Neural crest cell (in vitro differentiated cells): Measurements from ENCODE around the gene MROH7. TPM values are rescaled to one million over a fixed set of nuclear protein-coding genes. Genes with fewer than 3 reads are reported as not detected.

Source experiments
- DNase-seq: peaks from one replicate; pipeline ENCODE4 v3.0.0; 2021; ENCODE audit warnings: low read depth, mixed read lengths, low spot score
- H3K27ac Mint-ChIP-seq: one replicate; pipeline ENCODE4 v1.8.0; 2021; ENCODE audit warnings: mild to moderate bottlenecking, mixed read lengths; ENCODE audit not compliant: unreplicated experiment
- H3K27me3 Mint-ChIP-seq: 2 replicates; pipeline ENCODE4 v1.8.0; 2021; ENCODE audit warnings: low read depth, mild to moderate bottlenecking, mixed read lengths
- H3K36me3 Mint-ChIP-seq: 2 replicates; pipeline ENCODE4 v1.8.0; 2021; ENCODE audit warnings: low read depth, mild to moderate bottlenecking, mixed read lengths
- H3K4me1 Mint-ChIP-seq: 2 replicates; pipeline ENCODE4 v1.8.0; 2021; ENCODE audit warnings: mixed read lengths
- H3K4me3 Mint-ChIP-seq: one replicate; pipeline ENCODE4 v1.8.0; 2021; ENCODE audit warnings: mild to moderate bottlenecking, mixed read lengths
- H3K9me3 Mint-ChIP-seq: 2 replicates; pipeline ENCODE4 v1.8.0; 2021; ENCODE audit warnings: mixed read lengths
- CTCF ChIP-seq: fragments of 200-600 bp; sonication (generic); conservative IDR thresholded peaks from 2 replicates; pipeline ENCODE4 v1.5.0; 2021; ENCODE audit warnings: antibody characterized with exemption, mild to moderate bottlenecking
- total RNA-seq: library from RNA; stranded (reverse); gene quantifications from 2 replicates; pipeline ENCODE4 v1.2.1, GENCODE V29; 2021

MROH7 gene
- total RNA-seq, 1 donor from 2014 or later, result not detected

- no peaks in the 10 kb centered on the region for H3K4me1 Mint-ChIP-seq
- no peak for DNase-seq
- TF ChIP-seq CTCF, result no peak
- H3K4me3 Mint-ChIP-seq, result no peak overlapping the region
- H3K9me3 Mint-ChIP-seq, result no peaks in the 10 kb centered on the region
- no peak overlapping the region for H3K27ac Mint-ChIP-seq
- H3K27me3 Mint-ChIP-seq, result peaks cover 43% of the 10 kb centered on the region
- no peaks in the 10 kb centered on the region for H3K36me3 Mint-ChIP-seq
Observed at GRCh38 chr1:54701066-54701465, 59.5 kb downstream of the MROH7 start.

- H3K27ac Mint-ChIP-seq, result no peak overlapping the region
- H3K4me1 Mint-ChIP-seq, result no peaks in the 10 kb centered on the region
- no peaks in the 10 kb centered on the region for H3K36me3 Mint-ChIP-seq
- TF ChIP-seq CTCF, result no peak
- no peak for DNase-seq
- H3K9me3 Mint-ChIP-seq, result no peaks in the 10 kb centered on the region
- peaks cover 49% of the 10 kb centered on the region for H3K27me3 Mint-ChIP-seq
- no peak overlapping the region for H3K4me3 Mint-ChIP-seq
Observed at GRCh38 chr1:54701996-54702395, 60.4 kb downstream of the MROH7 start.

- Mint-ChIP-seq H3K27me3 (peaks cover 57% of the 10 kb centered on the region), H3K36me3 (no peaks in the 10 kb centered on the region), H3K4me1 (no peaks in the 10 kb centered on the region), H3K4me3 (no peak overlapping the region), H3K9me3 (no peaks in the 10 kb centered on the region), H3K27ac (no peak overlapping the region)
- DNase-seq, result no peak
- TF ChIP-seq CTCF, result no peak
Observed at GRCh38 chr1:54703471-54703870, 61.9 kb downstream of the MROH7 start.

GRCh38 chr1:54705153-54705552 lies 63.6 kb downstream of the MROH7 start:
- no peak overlapping the region for H3K4me3 Mint-ChIP-seq
- DNase-seq, result no peak
- peaks cover 73% of the 10 kb centered on the region for H3K27me3 Mint-ChIP-seq
- no peak for TF ChIP-seq CTCF
- no peaks in the 10 kb centered on the region for H3K4me1 Mint-ChIP-seq
- no peak overlapping the region for H3K27ac Mint-ChIP-seq
- no peaks in the 10 kb centered on the region for H3K9me3 Mint-ChIP-seq
- no peaks in the 10 kb centered on the region for H3K36me3 Mint-ChIP-seq

- no peak for DNase-seq
- Mint-ChIP-seq H3K27me3 (peaks cover 81% of the 10 kb centered on the region), H3K9me3 (no peaks in the 10 kb centered on the region), H3K4me3 (no peak overlapping the region), H3K36me3 (no peaks in the 10 kb centered on the region), H3K27ac (no peak overlapping the region), H3K4me1 (no peaks in the 10 kb centered on the region)
- no peak for TF ChIP-seq CTCF
Observed at GRCh38 chr1:54706419-54706818, 64.8 kb downstream of the MROH7 start.

- Mint-ChIP-seq H3K36me3 (no peaks in the 10 kb centered on the region), H3K27ac (no peak overlapping the region), H3K4me1 (no peaks in the 10 kb centered on the region), H3K27me3 (peaks cover 81% of the 10 kb centered on the region), H3K4me3 (no peak overlapping the region), H3K9me3 (no peaks in the 10 kb centered on the region)
- no peak for TF ChIP-seq CTCF
- no peak for DNase-seq
Observed at GRCh38 chr1:54708385-54708784, 66.8 kb downstream of the MROH7 start.
